Caco-2 (cell line): ENCODE measurements around the gene ARHGAP8. TPM values are rescaled to one million over a fixed set of nuclear protein-coding genes. Genes with fewer than 3 reads are reported as not detected.

Source experiments
- BruUV-seq: library from RNA; stranded (reverse); fragments of 400-500 nt; replicated peaks from 2 replicates; lab custom pipeline; 2021; lab: Mats Ljungman, UMichigan
- CTCF ChIA-PET: fragments of 300-600 bp; sonication (Branson Sonifier 250); formaldehyde crosslinking; loops from one replicate; lab custom pipeline; 2022; ENCODE audit warnings: antibody characterized with exemption; lab: Charles Lee
- POLR2A ChIA-PET: fragments of 300-600 bp; sonication (Branson Sonifier 250); formaldehyde crosslinking; loops from one replicate; lab custom pipeline; 2022; ENCODE audit warnings: antibody characterized with exemption; lab: Charles Lee
- DNase-seq, 2 experiments: peaks; one replicate each; pipeline versions ENCODE4 v3.0.0 to v3.0.0-alpha.2; 2020 to 2022
- H3K27me3 ChIP-seq: replicated peaks from 2 replicates; pipeline ENCODE4 v1.6.0; 2011; ENCODE audit warnings: low read length; ENCODE audit not compliant: control insufficient read depth, insufficient read depth
- H3K36me3 ChIP-seq: 2 replicates; pipeline ENCODE4 v1.5.1; 2011; ENCODE audit warnings: low read length; ENCODE audit not compliant: control insufficient read depth, insufficient read depth
- H3K4me1 ChIP-seq: fragments of 250-450 bp; sonication (Bioruptor Pico); 2 replicates; pipeline ENCODE4 v1.5.1; 2020; ENCODE audit warnings: mild to moderate bottlenecking
- H3K4me3 ChIP-seq: 2 replicates; pipeline ENCODE4 v1.5.1; 2011; ENCODE audit warnings: low read depth, mild to moderate bottlenecking, control low read depth, low read length
- H3K9me3 ChIP-seq: fragments of 250-450 bp; sonication (Bioruptor Pico); 2 replicates; pipeline ENCODE4 v1.5.1; 2020; ENCODE audit warnings: mild to moderate bottlenecking, moderate library complexity
- H3K27ac Mint-ChIP-seq: one replicate; pipeline ENCODE4 v1.8.0; 2022; ENCODE audit warnings: mixed read lengths; ENCODE audit not compliant: unreplicated experiment
- H3K27me3 Mint-ChIP-seq: one replicate; pipeline ENCODE4 v1.8.0; 2022; ENCODE audit warnings: mixed read lengths; ENCODE audit not compliant: insufficient read depth, unreplicated experiment
- H3K36me3 Mint-ChIP-seq: one replicate; pipeline ENCODE4 v1.8.0; 2022; ENCODE audit warnings: mild to moderate bottlenecking, mixed read lengths; ENCODE audit not compliant: insufficient read depth, unreplicated experiment
- H3K4me1 Mint-ChIP-seq: one replicate; pipeline ENCODE4 v1.8.0; 2022; ENCODE audit warnings: low read depth, mixed read lengths; ENCODE audit not compliant: unreplicated experiment
- H3K4me3 Mint-ChIP-seq: one replicate; pipeline ENCODE4 v1.8.0; 2022; ENCODE audit warnings: mild to moderate bottlenecking, moderate library complexity, mixed read lengths; ENCODE audit not compliant: unreplicated experiment
- H3K9me3 Mint-ChIP-seq: one replicate; pipeline ENCODE4 v1.8.0; 2022; ENCODE audit warnings: mixed read lengths; ENCODE audit not compliant: unreplicated experiment
- intact Hi-C: fragments of 100-400 bp; cut with micrococcal nuclease; formaldehyde crosslinking; loops from one replicate; pipeline ENCODE4 v1.10.0; 2022; ENCODE audit not compliant: unreplicated experiment
- total RNA-seq: library from RNA; stranded (reverse); gene quantifications from 2 replicates; pipeline ENCODE4 v1.2.3, GENCODE V29; 2022
- TF ChIP-seq, protein P1 (sequence below), 2 experiments: fragments of 200-600 bp in 1 of 2; IDR thresholded peaks; 1 replicate in 1 of 2; 2 replicates in 1 of 2; pipeline versions ENCODE4 v1.5.1 to v1.8.0; 2011 to 2022; ENCODE audit warnings: antibody characterized with exemption in 1 of 2, control low read depth in 1 of 2, inconsistent platforms in 1 of 2, low read depth in 1 of 2, low read length in 1 of 2, mild to moderate bottlenecking in 1 of 2, moderate library complexity in 1 of 2; ENCODE audit not compliant: insufficient read depth in 1 of 2, severe bottlenecking in 1 of 2, unreplicated experiment in 1 of 2

The ARHGAP8 gene
- total RNA-seq, 1 experiment from 2014 or later, result 81.5 TPM

DNA sequence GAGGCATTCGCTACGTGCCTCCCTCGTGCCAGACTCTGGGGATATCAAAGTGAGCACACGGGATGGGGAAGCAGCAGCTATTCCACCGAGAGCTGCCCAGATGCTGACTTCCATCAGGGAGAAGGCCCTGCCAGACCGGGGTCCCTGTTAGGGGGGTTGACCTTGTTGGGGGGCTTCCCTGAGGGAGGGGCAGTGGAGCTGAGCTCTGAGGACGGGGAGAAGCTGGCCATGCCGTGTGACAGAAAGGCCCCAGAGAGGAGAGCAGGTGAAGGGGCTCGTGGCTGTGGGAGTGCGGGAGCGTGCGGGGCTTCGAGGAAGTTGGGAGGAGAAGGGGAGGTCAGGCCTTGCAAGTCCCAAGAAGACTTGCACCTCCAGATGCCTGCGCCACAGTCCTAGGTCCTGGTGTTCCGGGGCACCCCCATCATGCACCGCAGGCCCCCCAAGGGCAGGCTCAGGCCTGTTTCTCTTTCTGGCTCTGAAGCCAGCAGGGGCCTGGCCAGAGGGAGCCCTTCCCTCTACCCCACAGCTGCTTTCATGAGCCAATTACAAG is 94.4 kb downstream of the ARHGAP8 start:
- Mint-ChIP-seq H3K4me1 (no peaks in the 10 kb centered on the region), H3K36me3 (peaks cover 28% of the 10 kb centered on the region), H3K4me3 (no peak overlapping the region), H3K27me3 (no peaks in the 10 kb centered on the region), H3K9me3 (no peaks in the 10 kb centered on the region), H3K27ac (no peak overlapping the region)
- BruUV-seq, result no TSS peak
- intact Hi-C loops, result no loop called here
- CTCF ChIA-PET, result no interaction called here
- Histone ChIP-seq H3K36me3 (no peaks in the 10 kb centered on the region), H3K27me3 (no peaks in the 10 kb centered on the region), H3K4me3 (no peak overlapping the region), H3K9me3 (no peaks in the 10 kb centered on the region), H3K4me1 (no peaks in the 10 kb centered on the region)
- no peak for DNase-seq
- TF ChIP-seq, protein P1, sequence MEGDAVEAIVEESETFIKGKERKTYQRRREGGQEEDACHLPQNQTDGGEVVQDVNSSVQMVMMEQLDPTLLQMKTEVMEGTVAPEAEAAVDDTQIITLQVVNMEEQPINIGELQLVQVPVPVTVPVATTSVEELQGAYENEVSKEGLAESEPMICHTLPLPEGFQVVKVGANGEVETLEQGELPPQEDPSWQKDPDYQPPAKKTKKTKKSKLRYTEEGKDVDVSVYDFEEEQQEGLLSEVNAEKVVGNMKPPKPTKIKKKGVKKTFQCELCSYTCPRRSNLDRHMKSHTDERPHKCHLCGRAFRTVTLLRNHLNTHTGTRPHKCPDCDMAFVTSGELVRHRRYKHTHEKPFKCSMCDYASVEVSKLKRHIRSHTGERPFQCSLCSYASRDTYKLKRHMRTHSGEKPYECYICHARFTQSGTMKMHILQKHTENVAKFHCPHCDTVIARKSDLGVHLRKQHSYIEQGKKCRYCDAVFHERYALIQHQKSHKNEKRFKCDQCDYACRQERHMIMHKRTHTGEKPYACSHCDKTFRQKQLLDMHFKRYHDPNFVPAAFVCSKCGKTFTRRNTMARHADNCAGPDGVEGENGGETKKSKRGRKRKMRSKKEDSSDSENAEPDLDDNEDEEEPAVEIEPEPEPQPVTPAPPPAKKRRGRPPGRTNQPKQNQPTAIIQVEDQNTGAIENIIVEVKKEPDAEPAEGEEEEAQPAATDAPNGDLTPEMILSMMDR (IDR thresholded peaks at IDR 0.05; ENCODE audit: insufficient read depth in 1 of 2, low read depth in 1 of 2, low read length in 1 of 2, severe bottlenecking in 1 of 2, unreplicated experiment in 1 of 2), result no peak
- POLR2A ChIA-PET, result no interaction called here

DNA sequence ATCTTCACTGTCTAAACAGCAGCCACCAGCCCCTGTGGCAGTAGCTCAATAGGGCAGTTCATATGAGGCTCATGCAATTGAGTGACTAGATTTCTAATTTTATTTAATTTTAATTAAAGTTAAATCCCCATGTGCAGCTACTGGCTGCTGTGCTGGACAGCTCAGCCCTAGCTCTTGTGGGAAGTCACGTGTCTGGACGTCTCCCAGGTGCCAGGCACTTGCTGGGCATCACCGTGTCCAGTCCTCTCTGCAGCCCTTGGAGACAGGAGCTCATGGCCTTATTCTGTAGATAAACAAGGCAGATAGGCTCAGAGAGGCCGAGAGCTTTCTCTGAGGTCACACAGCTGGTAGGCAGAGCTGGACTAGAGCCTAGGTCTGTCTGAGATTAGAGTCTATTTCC is 95.0 kb downstream of the ARHGAP8 start:
- TF ChIP-seq, protein P1 (IDR thresholded peaks at IDR 0.05; ENCODE audit: insufficient read depth in 1 of 2, low read depth in 1 of 2, low read length in 1 of 2, severe bottlenecking in 1 of 2, unreplicated experiment in 1 of 2), result no peak
- no peaks in the 10 kb centered on the region for H3K4me1 Mint-ChIP-seq
- no peaks in the 10 kb centered on the region for H3K9me3 ChIP-seq
- H3K27me3 Mint-ChIP-seq, result no peaks in the 10 kb centered on the region
- intact Hi-C loops, result no loop called here
- no peak for DNase-seq
- ChIA-PET CTCF (no interaction called here), POLR2A (no interaction called here)
- H3K4me3 Mint-ChIP-seq, result no peak overlapping the region
- H3K27ac Mint-ChIP-seq, result no peak overlapping the region
- no peak overlapping the region for H3K4me3 ChIP-seq
- H3K4me1 ChIP-seq, result no peaks in the 10 kb centered on the region
- no peaks in the 10 kb centered on the region for H3K36me3 ChIP-seq
- no peaks in the 10 kb centered on the region for H3K9me3 Mint-ChIP-seq
- no TSS peak for BruUV-seq
- peaks cover 28% of the 10 kb centered on the region for H3K36me3 Mint-ChIP-seq
- no peaks in the 10 kb centered on the region for H3K27me3 ChIP-seq

GRCh38 chr22:44847892-44848291 is 95.5 kb downstream of the ARHGAP8 start:
- Mint-ChIP-seq H3K36me3 (peaks cover 28% of the 10 kb centered on the region), H3K9me3 (no peaks in the 10 kb centered on the region), H3K4me1 (no peaks in the 10 kb centered on the region), H3K27me3 (no peaks in the 10 kb centered on the region), H3K27ac (no peak overlapping the region), H3K4me3 (no peak overlapping the region)
- BruUV-seq, result no TSS peak
- no peak for DNase-seq
- ChIA-PET CTCF (no interaction called here), POLR2A (no interaction called here)
- Histone ChIP-seq H3K36me3 (no peaks in the 10 kb centered on the region), H3K4me1 (no peaks in the 10 kb centered on the region), H3K4me3 (no peak overlapping the region), H3K9me3 (no peaks in the 10 kb centered on the region), H3K27me3 (no peaks in the 10 kb centered on the region)
- TF ChIP-seq, protein P1 (IDR thresholded peaks at IDR 0.05; ENCODE audit: insufficient read depth in 1 of 2, low read depth in 1 of 2, low read length in 1 of 2, severe bottlenecking in 1 of 2, unreplicated experiment in 1 of 2), result no peak
- intact Hi-C loops, result no loop called here
